ENCODE results near the gene CHAF1A. TPM values are rescaled to one million over a fixed set of nuclear protein-coding genes. Genes with fewer than 3 reads are reported as not detected.

CHAF1A gene
- total RNA-seq, 1 experiment from 2014 or later, result 161 TPM

GRCh38 chr19:4402171-4403004 lies at the start of gene CHAF1A (continued):
- TF ChIP-seq TP53 (CRISPR knock-in tag; IDR thresholded peaks at IDR 0.05), result peak; percentile 46; the same call in 1 of the 2 replicates
- TF ChIP-seq ZBTB21 (CRISPR knock-in tag; IDR thresholded peaks at IDR 0.05; ENCODE audit: borderline replicate concordance), result peak; percentile 74; the same call in 1 of the 2 replicates
- TF ChIP-seq, protein P1, sequence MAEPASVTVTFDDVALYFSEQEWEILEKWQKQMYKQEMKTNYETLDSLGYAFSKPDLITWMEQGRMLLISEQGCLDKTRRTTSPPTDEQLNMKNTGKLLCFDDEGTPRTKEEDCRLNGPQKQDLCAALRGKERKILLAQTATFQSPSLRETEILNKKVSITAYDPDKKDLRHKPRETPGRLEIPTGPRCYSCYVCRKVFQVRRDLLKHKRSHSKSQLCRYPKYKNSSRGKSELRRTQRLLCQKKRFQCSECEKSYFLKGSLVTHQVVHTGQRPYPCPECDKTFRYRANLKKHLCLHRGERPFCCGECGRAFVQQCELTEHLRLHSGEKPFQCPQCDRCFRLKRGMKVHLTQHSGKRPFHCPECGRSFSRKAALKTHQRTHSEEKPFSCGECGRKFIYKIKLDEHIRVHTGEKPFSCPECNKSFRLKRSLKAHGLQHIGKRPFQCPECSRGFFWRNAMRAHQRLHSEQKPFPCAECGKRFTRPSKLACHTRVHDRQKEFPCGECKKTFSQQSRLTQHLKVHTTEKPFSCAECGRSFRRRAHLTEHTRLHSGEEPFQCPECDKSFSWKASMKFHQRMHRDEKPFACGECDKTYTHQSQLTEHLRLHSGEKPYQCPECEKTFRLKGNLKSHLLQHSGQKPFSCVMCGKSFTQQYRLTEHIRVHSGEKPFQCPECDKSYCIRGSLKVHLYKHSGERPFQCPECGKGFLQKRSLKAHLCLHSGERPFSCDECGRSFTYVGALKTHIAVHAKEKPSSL (CRISPR knock-in tag; conservative IDR thresholded peaks at IDR 0.05), result no peak
- TF ChIP-seq ZNF281 (CRISPR knock-in tag; IDR thresholded peaks at IDR 0.05), result no peak
- peak; percentile 71; the same call in 1 of the 2 replicates for TF ChIP-seq E2F4 (CRISPR knock-in tag; IDR thresholded peaks at IDR 0.05; ENCODE audit: borderline replicate concordance, low read depth)
- TF ChIP-seq, protein P2, sequence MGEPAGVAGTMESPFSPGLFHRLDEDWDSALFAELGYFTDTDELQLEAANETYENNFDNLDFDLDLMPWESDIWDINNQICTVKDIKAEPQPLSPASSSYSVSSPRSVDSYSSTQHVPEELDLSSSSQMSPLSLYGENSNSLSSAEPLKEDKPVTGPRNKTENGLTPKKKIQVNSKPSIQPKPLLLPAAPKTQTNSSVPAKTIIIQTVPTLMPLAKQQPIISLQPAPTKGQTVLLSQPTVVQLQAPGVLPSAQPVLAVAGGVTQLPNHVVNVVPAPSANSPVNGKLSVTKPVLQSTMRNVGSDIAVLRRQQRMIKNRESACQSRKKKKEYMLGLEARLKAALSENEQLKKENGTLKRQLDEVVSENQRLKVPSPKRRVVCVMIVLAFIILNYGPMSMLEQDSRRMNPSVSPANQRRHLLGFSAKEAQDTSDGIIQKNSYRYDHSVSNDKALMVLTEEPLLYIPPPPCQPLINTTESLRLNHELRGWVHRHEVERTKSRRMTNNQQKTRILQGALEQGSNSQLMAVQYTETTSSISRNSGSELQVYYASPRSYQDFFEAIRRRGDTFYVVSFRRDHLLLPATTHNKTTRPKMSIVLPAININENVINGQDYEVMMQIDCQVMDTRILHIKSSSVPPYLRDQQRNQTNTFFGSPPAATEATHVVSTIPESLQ (CRISPR knock-in tag; IDR thresholded peaks at IDR 0.05), result no peak
- peak; percentile 56; the same call in 1 of the 2 replicates for TF ChIP-seq TCF7 (CRISPR knock-in tag; IDR thresholded peaks at IDR 0.05; ENCODE audit: low read depth)
- TF ChIP-seq SP1 (CRISPR knock-in tag; conservative IDR thresholded peaks at IDR 0.05), result peak; percentile 78
- TF ChIP-seq SOX15 (CRISPR knock-in tag; IDR thresholded peaks at IDR 0.05), result no peak
- TF ChIP-seq ZNF138 (CRISPR knock-in tag; conservative IDR thresholded peaks at IDR 0.05), result no peak
- peak; percentile 29; the same call in 1 of the 2 replicates for TF ChIP-seq MYBL2 (CRISPR knock-in tag; IDR thresholded peaks at IDR 0.05)
- TF ChIP-seq ZNF671 (CRISPR knock-in tag; IDR thresholded peaks at IDR 0.05), result no peak
- 0 out of 2 replicates have a peak, but pooled peaks have one; percentile 53 for TF ChIP-seq FOXK1 (CRISPR knock-in tag; IDR thresholded peaks at IDR 0.05)
- TF ChIP-seq ZNF396 (CRISPR knock-in tag; IDR thresholded peaks at IDR 0.05; ENCODE audit: borderline replicate concordance), result no peak
- TF ChIP-seq ATF1 (CRISPR knock-in tag; IDR thresholded peaks at IDR 0.05), result no peak
- TF ChIP-seq, protein P3, sequence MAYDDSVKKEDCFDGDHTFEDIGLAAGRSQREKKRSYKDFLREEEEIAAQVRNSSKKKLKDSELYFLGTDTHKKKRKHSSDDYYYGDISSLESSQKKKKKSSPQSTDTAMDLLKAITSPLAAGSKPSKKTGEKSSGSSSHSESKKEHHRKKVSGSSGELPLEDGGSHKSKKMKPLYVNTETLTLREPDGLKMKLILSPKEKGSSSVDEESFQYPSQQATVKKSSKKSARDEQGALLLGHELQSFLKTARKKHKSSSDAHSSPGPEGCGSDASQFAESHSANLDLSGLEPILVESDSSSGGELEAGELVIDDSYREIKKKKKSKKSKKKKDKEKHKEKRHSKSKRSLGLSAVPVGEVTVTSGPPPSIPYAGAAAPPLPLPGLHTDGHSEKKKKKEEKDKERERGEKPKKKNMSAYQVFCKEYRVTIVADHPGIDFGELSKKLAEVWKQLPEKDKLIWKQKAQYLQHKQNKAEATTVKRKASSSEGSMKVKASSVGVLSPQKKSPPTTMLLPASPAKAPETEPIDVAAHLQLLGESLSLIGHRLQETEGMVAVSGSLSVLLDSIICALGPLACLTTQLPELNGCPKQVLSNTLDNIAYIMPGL (CRISPR knock-in tag; IDR thresholded peaks at IDR 0.05), result no peak
- no peak for TF ChIP-seq MLX (CRISPR knock-in tag; IDR thresholded peaks at IDR 0.05)
- TF ChIP-seq TEAD1 (CRISPR knock-in tag; IDR thresholded peaks at IDR 0.05), result 0 out of 2 replicates have a peak, but pooled peaks have one; percentile 15
- TF ChIP-seq RORB (CRISPR knock-in tag; IDR thresholded peaks at IDR 0.05), result no peak
- no peak for TF ChIP-seq GRHL2 (CRISPR knock-in tag; IDR thresholded peaks at IDR 0.05; ENCODE audit: insufficient replicate concordance, severe bottlenecking)
- TF ChIP-seq KAT7 (CRISPR knock-in tag; IDR thresholded peaks at IDR 0.05; ENCODE audit: borderline replicate concordance), result peak; percentile 70; the same call in 1 of the 2 replicates
- TF ChIP-seq ETV6 (CRISPR knock-in tag; IDR thresholded peaks at IDR 0.05), result no peak
- TF ChIP-seq CBFB (CRISPR knock-in tag; IDR thresholded peaks at IDR 0.05; ENCODE audit: low read depth), result no peak
- no peak for TF ChIP-seq NR3C1 (CRISPR knock-in tag; conservative IDR thresholded peaks at IDR 0.05; ENCODE audit: low read depth)
- TF ChIP-seq NFYB (CRISPR knock-in tag; conservative IDR thresholded peaks at IDR 0.05; ENCODE audit: low read depth), result peak; percentile 97
- TF ChIP-seq FOXP4 (CRISPR knock-in tag; IDR thresholded peaks at IDR 0.05), result peak; percentile 80; the same call in 1 of the 2 replicates
